Activated T-cell treated with anti-CD3 and anti-CD28 coated beads, Interleukin-2, amount 50 U/mL, for 24 hours (primary cell): ENCODE results near the gene CISH.

Source experiments
- DNase-seq: peaks from one replicate; pipeline ENCODE4 v3.0.0-alpha.2; 2020
- H3K27ac Mint-ChIP-seq: 2 replicates; pipeline ENCODE4 v1.8.0; 2020; ENCODE audit warnings: mild to moderate bottlenecking, mixed read lengths
- H3K27me3 Mint-ChIP-seq: 2 replicates; pipeline ENCODE4 v1.8.0; 2020; ENCODE audit warnings: mixed read lengths
- H3K36me3 Mint-ChIP-seq: 2 replicates; pipeline ENCODE4 v1.8.0; 2020; ENCODE audit warnings: low read depth, mixed read lengths
- H3K4me1 Mint-ChIP-seq: 2 replicates; pipeline ENCODE4 v1.8.0; 2020; ENCODE audit warnings: low read depth, mixed read lengths
- H3K4me3 Mint-ChIP-seq: 2 replicates; pipeline ENCODE4 v1.8.0; 2020; ENCODE audit warnings: mild to moderate bottlenecking, moderate library complexity, mixed read lengths
- H3K9me3 Mint-ChIP-seq: 2 replicates; pipeline ENCODE4 v1.8.0; 2020; ENCODE audit warnings: mixed read lengths

The CISH gene

GRCh38 chr3:50627407-50628051 is 16.0 kb upstream of the CISH start:
- H3K4me3 Mint-ChIP-seq = peak overlapping the region; percentile 21
- no peaks in the 10 kb centered on the region for H3K9me3 Mint-ChIP-seq
- peak; percentile 37 for DNase-seq
- peak overlapping the region; percentile 80 for H3K27ac Mint-ChIP-seq
- H3K4me1 Mint-ChIP-seq = peaks cover 100% of the 10 kb centered on the region
- no peaks in the 10 kb centered on the region for H3K27me3 Mint-ChIP-seq
- H3K36me3 Mint-ChIP-seq = peaks cover 99% of the 10 kb centered on the region

- Mint-ChIP-seq H3K27ac (peak overlapping the region; percentile 80), H3K36me3 (peaks cover 98% of the 10 kb centered on the region), H3K4me3 (no peak overlapping the region), H3K9me3 (no peaks in the 10 kb centered on the region), H3K27me3 (no peaks in the 10 kb centered on the region), H3K4me1 (peaks cover 98% of the 10 kb centered on the region)
- DNase-seq = no peak
These were observed 14.8 kb upstream of the CISH start for GRCh38 chr3:50626401-50626800.

- Mint-ChIP-seq H3K9me3 (no peaks in the 10 kb centered on the region), H3K27me3 (no peaks in the 10 kb centered on the region), H3K27ac (peak overlapping the region; percentile 96), H3K4me3 (peak overlapping the region; percentile 74), H3K36me3 (peaks cover 97% of the 10 kb centered on the region), H3K4me1 (peaks cover 96% of the 10 kb centered on the region)
- DNase-seq = no peak
These were observed 13.9 kb upstream of the CISH start for GRCh38 chr3:50625231-50626182.

GRCh38 chr3:50624634-50625033 is 13.1 kb upstream of the CISH start:
- peak overlapping the region; percentile 74 for H3K4me3 Mint-ChIP-seq
- H3K27me3 Mint-ChIP-seq = no peaks in the 10 kb centered on the region
- peaks cover 97% of the 10 kb centered on the region for H3K36me3 Mint-ChIP-seq
- peak overlapping the region; percentile 96 for H3K27ac Mint-ChIP-seq
- H3K4me1 Mint-ChIP-seq = peaks cover 96% of the 10 kb centered on the region
- no peaks in the 10 kb centered on the region for H3K9me3 Mint-ChIP-seq
- DNase-seq = no peak

GRCh38 chr3:50623840-50624474 is 12.4 kb upstream of the CISH start:
- Mint-ChIP-seq H3K4me1 (peaks cover 96% of the 10 kb centered on the region), H3K27me3 (no peaks in the 10 kb centered on the region), H3K36me3 (peaks cover 97% of the 10 kb centered on the region), H3K27ac (peak overlapping the region; percentile 96), H3K4me3 (peak overlapping the region; percentile 74), H3K9me3 (no peaks in the 10 kb centered on the region)
- peak; percentile 71 for DNase-seq

GRCh38 chr3:50622881-50623280 is 11.3 kb upstream of the CISH start:
- no peak for DNase-seq
- Mint-ChIP-seq H3K4me1 (peaks cover 91% of the 10 kb centered on the region), H3K36me3 (peaks cover 97% of the 10 kb centered on the region), H3K27me3 (no peaks in the 10 kb centered on the region), H3K9me3 (no peaks in the 10 kb centered on the region), H3K4me3 (peak overlapping the region; percentile 74), H3K27ac (peak overlapping the region; percentile 96)

GRCh38 chr3:50620820-50621219 is 9.2 kb upstream of the CISH start:
- H3K27me3 Mint-ChIP-seq = no peaks in the 10 kb centered on the region
- H3K36me3 Mint-ChIP-seq = peaks cover 85% of the 10 kb centered on the region
- peaks cover 78% of the 10 kb centered on the region for H3K4me1 Mint-ChIP-seq
- peak overlapping the region; percentile 92 for H3K4me3 Mint-ChIP-seq
- H3K27ac Mint-ChIP-seq = peak overlapping the region; percentile 92
- no peaks in the 10 kb centered on the region for H3K9me3 Mint-ChIP-seq
- DNase-seq = no peak

GRCh38 chr3:50620420-50620819 is 8.8 kb upstream of the CISH start:
- no peaks in the 10 kb centered on the region for H3K9me3 Mint-ChIP-seq
- H3K4me1 Mint-ChIP-seq = peaks cover 78% of the 10 kb centered on the region
- no peak for DNase-seq
- peak overlapping the region; percentile 92 for H3K4me3 Mint-ChIP-seq
- H3K27me3 Mint-ChIP-seq = no peaks in the 10 kb centered on the region
- peak overlapping the region; percentile 92 for H3K27ac Mint-ChIP-seq
- H3K36me3 Mint-ChIP-seq = peaks cover 85% of the 10 kb centered on the region

- Mint-ChIP-seq H3K27me3 (no peaks in the 10 kb centered on the region), H3K9me3 (no peaks in the 10 kb centered on the region), H3K27ac (peak overlapping the region; percentile 92), H3K4me1 (peaks cover 72% of the 10 kb centered on the region), H3K36me3 (peaks cover 80% of the 10 kb centered on the region), H3K4me3 (peak overlapping the region; percentile 92)
- peak; percentile 56 for DNase-seq
These were observed 6.4 kb upstream of the CISH start for GRCh38 chr3:50617911-50618481.

- H3K36me3 Mint-ChIP-seq = peaks cover 80% of the 10 kb centered on the region
These were observed 5.7 kb upstream of the CISH start, which contains the start of gene MAPKAPK3 for GRCh38 chr3:50617096-50617791. Gene MAPKAPK3, plus strand, starts transcription at chr3:50617151. Its CDS starts 415 bp downstream, at chr3:50617566.

GRCh38 chr3:50616770-50617095 is 5.2 kb upstream of the CISH start:
- Mint-ChIP-seq H3K27me3 (no peaks in the 10 kb centered on the region), H3K27ac (peak overlapping the region; percentile 93), H3K9me3 (no peaks in the 10 kb centered on the region), H3K4me3 (peak overlapping the region; percentile 92), H3K36me3 (peaks cover 79% of the 10 kb centered on the region), H3K4me1 (peaks cover 64% of the 10 kb centered on the region)
- peak; percentile 98 for DNase-seq

More at GRCh38 chr3:50617096-50617791, 5.7 kb upstream of the CISH start, which contains the start of gene MAPKAPK3:
- peak within 1 kb of the TSS; percentile 92 for H3K4me3 Mint-ChIP-seq
- H3K4me1 Mint-ChIP-seq = peaks cover 68% of the 10 kb centered on the region
- no peak for DNase-seq
- H3K27me3 Mint-ChIP-seq = no peaks in the 10 kb centered on the region
- peak within 1 kb of the TSS; percentile 93 for H3K27ac Mint-ChIP-seq
- H3K9me3 Mint-ChIP-seq = no peaks in the 10 kb centered on the region

GRCh38 chr3:50616003-50616769 is 4.6 kb upstream of the CISH start:
- peak; percentile 88 for DNase-seq
- Mint-ChIP-seq H3K27me3 (no peaks in the 10 kb centered on the region), H3K27ac (peak overlapping the region; percentile 93), H3K9me3 (no peaks in the 10 kb centered on the region), H3K36me3 (peaks cover 80% of the 10 kb centered on the region), H3K4me3 (peak overlapping the region; percentile 92), H3K4me1 (peaks cover 63% of the 10 kb centered on the region)

- DNase-seq = no peak
- no peaks in the 10 kb centered on the region for H3K27me3 Mint-ChIP-seq
- peak overlapping the region; percentile 92 for H3K4me3 Mint-ChIP-seq
- H3K4me1 Mint-ChIP-seq = peaks cover 53% of the 10 kb centered on the region
- peaks cover 80% of the 10 kb centered on the region for H3K36me3 Mint-ChIP-seq
- peak overlapping the region; percentile 93 for H3K27ac Mint-ChIP-seq
- H3K9me3 Mint-ChIP-seq = no peaks in the 10 kb centered on the region
These were observed 3.6 kb upstream of the CISH start for GRCh38 chr3:50615190-50615589.
